ENCODE data around the gene ZNF213.
"Not testable (repeated sequence)": the region's sequence is repeated elsewhere in the genome, so short reads cannot be mapped to it uniquely, and the experiment has no call there.

The ZNF213 gene

DNA sequence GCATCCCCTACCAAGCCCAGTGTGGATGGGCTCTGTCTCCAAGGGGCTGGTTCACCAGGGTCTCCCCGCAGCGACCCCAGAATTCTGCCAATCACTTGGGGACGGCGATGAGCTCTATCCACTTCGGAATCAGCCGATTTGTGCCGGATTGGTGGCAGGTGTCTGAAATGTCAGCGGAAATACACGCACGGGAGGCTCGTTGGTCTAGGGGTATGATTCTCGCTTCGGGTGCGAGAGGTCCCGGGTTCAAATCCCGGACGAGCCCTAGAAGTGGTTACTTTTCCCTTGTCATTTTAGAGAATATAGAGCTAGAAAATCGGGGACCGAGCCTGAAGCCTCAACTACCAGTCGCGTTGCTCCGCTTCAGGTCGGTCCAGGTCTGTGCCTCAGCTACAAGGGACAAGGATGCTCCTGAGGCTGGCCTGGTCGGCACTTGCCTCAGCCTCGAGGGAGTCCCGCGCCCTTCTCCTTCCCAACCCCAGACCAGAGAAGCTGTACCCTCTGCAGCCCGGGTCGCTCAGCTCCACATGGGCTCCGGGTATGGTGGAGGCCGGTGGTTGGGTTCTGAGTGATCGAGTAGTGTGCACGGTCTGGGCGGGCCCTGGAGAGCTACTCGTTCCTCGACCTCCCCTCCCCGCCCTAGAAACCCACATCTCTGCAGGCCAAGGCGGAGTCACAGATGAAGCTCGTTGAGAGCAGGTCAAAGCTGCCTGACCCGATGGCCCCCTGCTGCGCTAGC is 37.2 kb downstream of the ZNF213 start:
- no peak for DNase-seq

DNA sequence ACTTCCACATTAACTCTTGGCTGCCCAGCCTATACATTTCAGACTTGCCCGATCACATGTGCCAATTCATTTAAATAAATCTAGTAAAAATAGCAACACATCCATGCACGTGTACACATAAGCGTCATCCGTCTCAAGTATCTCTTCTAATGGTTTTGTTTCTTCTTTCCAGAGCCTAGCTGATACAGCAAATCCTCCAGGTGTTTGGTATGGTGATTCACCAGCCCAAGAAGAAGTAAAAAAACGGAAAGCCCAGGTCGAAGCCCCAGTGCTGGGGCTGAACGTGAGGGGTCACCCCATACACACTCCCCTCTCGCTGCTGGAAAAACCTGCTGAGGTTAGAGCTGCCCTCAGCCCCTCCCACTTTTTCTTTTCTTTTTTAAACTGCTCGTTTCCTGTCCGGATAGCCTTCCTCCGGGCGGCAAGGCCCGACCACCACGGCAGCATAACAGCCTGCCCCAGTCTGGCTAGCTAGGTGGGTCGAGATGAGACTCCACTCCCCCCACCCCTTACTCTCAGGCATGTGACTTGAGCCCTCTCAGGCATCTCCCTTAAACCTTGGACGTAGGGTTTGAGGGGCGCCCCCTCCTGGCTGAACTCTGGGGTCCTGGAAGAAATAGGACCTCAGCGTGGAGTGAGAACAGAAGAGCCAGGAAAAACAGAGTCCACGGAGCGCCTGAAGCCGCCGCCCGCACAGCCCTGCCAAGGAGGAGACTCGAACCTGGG is 39.2 kb downstream of the ZNF213 start:
- DNase-seq = no peak

DNA sequence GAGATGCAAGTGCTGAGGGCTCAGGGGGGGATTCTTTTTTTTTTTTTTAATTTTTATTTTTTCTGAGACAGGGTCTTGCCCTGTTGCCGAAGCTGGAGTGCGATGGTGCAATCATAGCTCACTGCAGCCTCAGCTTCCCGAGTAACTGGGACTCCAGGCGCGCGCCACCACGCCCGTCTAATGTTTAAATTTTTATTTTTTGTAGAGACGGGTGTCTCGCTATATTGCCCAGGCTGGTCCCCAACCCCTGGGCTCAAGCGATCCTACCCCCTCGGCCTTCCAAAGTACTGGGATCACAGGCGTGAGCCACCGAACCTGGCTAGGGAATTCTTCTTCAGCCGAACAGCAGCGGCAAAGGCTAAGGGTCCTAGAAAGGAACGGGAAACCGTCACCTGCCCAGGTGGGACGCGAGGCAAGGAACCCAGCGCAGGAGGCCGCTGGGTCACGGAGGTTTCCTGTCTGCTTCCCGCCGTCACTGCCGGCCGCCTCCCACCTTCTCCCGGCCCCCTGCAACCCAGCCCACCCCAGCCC is 39.9 kb downstream of the ZNF213 start:
- DNase-seq = no peak

DNA sequence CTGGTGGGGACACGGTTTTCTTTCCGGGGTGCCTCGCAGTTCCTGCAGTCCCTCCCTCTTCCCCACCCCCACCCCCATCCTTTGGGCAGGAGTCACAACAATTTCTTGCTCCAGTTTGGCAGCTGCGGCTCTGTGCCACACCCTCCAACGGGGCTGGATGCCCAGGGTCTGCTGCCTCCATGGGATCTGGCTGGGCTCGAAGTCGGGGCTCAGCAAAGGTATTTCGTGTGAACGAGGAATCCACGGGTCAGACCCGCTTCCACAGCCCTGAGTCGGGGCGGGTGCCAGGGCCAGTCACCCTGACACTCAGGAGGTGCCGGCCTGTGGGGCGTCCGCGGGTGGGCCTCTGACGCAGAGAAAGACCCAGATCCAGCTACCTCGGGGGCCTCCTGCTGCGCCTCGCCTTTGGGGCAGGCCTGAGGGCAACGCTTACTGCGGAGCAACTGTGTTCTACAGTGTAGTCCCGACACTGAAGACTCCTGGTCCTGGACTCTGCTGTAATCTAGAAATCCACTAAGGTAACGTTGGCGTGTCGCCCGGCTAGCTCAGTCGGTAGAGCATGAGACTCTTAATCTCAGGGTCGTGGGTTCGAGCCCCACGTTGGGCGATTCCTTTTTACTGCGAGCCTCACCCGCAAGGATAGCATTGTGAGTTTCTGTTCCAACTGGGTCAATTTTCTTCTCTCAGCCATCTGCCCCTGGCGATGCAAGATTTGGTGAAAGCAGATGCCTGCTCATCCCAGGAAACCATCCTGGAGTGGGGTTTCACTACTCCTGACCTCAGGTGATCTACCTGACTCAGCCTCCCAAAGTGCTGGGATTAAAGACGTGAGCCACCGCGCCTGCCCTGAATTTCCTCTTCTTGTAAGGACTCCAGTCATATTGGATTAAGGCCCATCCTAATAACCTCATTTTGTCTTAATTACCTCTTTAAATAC is 40.6 kb downstream of the ZNF213 start:
- DNase-seq = no peak

DNA sequence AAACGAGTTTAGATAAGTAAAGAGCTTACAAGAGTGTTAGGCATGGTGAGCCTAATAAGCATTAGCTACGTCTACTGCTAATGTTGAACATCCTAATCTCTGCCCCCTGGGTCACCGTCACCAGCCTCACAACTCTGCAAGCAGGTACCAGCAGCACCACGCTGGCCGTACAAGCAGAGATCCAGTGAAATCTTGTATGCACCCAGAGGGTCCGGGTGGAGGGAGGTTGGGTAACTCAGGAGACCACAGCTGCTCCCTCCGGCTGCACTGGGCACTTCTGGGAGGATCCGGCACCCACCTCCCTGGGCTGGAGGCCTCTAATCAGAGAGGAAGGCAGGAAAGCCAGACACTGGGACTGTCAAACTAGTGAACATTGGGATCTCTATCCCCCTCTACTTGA is 44.8 kb downstream of the ZNF213 start:
- no peak for DNase-seq

DNA sequence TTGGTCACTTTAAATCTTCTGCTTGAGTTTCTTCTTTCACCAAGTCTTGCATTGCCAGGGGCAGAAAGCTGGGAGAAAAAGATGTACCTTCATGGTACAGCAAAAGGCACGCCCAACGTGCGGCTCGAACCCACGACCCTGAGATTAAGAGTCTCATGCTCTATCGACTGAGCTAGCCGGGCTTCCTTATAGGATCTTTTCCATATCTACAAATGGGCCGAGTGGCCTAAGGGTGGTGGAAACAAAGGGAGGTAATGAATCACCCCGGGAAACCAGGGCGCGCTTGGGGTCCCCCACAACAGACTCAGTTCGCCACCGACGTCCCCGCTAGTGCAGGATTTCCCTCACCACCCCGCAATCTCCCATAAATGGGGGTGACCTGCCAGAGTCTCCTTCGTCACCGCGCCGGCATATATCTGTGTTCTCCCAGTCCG is 45.6 kb downstream of the ZNF213 start:
- DNase-seq = no peak

DNA sequence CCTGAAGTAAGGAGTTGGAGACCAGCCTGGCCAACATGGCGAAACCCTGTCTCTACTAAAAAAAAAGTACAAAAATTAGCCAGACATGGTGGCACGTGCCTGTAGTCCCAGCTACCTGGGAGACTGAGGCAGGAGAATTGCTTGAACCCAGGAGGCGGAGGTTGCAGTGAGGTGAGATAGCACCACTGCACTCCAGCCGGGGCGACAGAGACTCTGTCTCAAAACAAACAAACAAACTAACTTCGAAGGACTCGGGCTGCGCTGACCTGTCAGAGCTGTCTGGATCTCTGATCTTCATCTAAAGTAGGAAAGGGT is 47.4 kb downstream of the ZNF213 start:
- DNase-seq = not testable (repeated sequence)

DNA sequence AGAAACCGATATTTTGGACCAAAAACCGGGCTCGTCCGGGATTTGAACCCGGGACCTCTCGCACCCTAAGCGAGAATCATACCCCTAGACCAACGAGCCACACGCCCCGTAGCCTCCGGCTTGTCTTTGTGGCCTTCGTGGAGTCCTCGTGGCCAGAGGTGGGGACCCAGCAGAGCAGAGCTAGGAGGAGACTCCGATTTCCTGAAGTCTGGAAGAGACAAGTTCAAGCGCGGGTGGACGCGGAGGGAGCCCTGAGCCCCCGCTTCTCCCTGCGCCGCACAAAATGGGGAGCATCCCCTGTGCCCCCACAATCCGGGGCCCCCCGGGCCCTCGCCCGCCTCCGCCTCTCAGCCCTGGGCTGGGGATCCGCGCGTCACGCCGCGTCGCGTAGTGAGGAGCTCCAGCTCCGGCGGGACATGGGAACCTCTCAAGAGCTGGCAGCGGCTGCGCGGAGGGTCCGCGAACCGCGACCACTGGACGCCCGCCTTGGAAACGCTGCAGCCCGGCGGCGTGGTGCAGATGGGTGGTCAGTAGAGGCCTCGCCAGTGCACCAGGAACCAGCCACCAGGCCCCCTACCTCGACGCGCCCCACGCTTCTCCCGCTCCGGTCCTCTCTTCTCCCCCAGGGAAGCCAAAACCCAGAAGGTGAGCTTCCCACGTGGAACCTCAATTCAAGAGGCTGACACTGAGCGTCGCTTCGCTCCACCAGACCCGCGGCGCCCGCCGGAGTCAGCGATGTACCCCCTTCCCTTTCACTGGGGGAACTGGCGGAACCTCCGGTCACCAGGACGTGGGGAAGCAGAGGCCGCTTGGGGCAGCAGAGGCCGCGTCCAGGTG is 48.0 kb downstream of the ZNF213 start:
- DNase-seq = peak in 1 of 2 experiments; percentile 43

DNA sequence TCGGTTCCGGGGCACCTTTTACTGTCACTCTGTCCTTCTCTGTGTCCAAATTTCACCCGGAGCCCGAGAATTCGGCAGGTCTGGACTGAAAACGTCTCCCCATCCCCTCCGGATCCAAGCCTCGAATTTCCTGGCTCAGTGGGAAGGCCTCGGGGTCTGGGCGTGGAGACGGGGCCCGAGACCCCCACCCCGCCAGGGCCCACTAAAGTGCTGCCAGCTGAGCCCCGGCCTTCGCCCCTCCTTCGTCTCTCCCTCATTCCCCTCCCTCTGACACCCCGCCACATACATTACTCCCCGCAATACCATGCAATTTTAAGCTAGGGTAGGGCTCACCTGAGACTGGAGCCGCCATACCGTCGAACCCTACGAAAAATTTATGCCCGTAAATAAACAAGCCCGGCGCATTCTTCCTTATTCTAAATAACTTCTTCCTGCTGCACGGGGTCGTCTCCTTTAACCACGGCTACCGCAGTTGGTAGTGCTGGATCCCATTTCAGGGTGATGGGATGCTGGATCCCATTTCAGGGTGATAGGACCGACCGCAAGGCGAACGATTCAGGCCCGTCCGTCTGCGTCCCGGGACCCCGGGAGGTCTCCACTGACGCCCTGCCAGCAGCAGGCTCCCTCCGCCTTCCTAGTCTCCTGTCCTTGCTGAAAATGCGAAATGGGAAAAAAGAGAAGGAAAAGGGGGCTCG is 48.8 kb downstream of the ZNF213 start:
- DNase-seq = no peak

DNA sequence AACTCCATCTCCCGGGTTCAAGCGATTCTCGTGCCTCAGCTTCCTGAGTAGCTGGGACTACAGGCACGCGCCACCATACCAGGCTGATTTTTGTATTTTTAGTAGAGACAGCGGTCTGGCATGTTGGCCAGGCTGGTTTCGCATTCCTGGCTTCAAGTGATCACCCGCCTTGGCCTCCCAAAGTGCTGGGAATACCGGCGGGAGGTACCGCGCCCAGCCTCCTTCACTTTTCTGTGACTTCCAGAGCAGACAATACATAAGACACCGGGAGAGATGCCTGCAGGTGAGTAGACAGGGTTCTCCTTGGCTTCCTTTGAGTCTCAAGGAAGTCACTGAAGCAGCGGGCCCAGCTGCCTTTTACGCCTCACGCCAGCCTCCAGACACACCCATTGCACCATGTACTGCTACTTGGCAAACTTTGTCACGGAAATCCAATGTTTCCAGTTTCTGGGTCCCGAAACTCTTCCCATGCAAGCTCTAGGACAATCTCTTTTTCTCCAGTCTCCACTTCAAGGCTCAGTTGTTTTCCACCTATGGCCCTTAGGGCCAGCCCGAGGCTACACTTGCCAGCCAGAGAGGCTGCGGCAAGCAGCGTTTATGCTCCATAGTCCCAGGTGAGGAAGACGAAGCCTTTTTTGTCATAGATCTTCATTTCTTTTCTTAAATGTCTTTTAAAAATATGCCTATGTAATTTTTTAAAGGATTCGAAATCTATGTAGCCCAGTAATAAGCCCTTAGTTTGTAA is 52.3 kb downstream of the ZNF213 start:
- no peak for DNase-seq

DNA sequence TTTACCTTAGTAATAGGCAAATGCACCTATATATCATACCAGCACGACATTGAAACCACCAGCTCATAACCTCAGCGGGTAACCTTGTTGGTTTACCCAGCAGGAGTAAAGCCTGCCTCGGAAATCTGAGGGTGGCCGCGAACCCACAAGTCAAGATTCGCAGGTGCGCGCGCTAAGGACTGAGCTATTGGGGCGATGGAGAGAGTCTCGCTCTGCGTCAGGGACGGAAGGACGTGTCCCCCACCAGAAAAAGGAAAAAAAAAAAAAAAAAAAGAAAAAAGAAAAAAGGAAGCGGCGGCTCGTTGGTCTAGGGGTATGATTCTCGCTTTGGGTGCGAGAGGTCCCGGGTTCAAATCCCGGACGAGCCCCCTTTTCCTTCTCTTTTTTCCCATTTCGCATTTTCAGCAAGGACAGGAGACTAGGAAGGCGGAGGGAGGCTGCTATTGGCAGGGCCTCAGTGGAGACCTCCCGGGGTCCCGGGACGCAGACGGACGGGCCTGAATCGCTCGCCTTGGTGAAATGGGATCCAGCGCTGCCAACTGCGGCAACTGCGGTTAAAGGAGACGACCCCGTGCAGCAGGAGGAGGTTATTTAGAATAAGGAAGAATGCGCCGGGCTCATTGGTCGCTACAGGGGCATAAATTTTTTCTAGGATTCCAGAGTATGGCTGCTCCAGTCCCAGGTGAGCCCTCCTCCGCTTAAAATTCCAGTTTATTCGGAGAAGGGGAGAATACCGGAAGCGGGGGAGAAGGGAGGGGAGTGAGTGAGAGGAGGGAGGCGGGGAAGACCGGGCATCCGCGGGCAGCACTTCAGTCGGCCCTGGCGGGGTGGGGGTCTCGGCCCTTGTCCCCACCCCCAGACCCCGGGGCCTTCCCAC is 53.2 kb downstream of the ZNF213 start, which contains the start of gene OR1F1:
OR1F1 (plus strand) TSS at position 407 of the 877 bp plus-strand sequence.
- peak; percentile 60 to 80 for DNase-seq

DNA sequence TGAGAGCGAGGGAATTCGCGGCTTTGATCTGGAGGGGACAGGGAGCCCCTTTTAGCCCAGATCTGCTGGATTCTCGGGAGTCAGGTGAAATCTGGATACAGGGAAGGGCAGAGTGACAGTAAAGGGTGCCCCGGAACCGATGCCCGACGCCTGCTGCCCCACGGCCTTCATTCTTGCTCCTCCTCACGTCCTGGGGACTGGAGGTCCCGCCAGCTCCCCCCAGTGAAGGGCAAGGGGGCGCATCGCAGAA is 53.8 kb downstream of the ZNF213 start:
- no peak for DNase-seq

DNA sequence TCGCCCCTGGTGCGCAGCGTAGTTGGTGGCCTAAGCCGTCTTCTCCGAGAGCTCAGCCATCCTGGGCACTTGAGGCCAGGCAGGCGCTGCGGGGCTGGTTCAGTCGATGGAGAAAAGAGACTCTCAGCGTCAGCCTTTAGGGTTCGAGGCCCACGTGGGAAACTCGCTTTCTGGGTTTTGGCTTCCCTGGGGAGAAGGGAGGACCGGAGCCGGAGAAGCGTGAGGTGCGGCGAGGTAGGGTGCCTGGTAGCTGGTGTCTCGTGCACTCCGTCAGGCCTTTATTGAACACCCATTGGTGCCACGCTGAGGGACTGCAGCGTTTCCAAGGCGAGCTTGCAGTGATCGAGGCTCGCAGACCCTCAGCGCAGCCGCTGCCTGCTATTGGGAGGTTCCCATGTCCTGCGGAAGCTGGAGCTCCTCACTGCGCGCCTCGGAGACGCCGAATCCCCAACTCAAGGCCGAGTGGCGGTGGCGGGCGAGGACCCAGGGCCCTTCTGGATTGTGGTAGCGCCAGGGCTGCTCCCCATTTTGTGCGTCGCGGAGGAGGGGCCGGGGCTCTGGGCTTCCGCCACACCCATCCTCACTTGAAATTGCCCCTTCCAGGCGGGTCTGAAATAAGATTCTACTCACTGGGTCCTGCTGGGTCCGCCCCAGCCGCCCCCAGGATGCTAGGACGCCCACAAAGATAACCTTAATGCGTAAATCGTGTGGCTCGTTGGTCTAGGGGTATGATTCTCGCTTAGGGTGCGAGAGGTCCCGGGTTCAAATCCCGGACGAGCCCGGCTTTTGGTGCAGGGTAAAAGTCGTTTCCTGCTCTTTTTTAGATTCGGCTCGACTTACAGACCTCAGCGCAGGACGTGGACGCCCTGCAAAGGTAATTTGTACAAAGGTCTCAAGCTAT is 54.3 kb downstream of the ZNF213 start:
- peak in 1 of 2 experiments; percentile 18 for DNase-seq

DNA sequence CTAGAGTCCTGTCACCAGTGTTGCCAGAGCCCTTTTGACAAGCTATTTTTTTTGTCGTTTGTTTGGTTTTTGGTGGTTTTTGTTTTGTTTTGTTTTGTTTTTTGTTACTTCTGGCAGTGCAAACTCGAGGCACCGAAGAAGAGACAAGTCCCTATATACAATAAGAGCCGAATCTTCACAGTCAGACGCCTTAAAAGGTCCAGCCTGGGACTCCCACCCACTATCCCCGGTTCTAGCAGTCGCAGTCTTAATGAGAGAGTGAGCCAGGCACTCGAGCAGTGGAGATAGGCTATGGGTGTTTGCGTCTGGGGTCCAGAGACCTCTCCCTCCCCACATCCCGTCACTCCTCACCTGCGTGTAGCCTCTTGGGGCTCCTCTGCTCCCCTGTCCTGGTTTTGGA is 55.0 kb downstream of the ZNF213 start:
- DNase-seq = no peak

DNA sequence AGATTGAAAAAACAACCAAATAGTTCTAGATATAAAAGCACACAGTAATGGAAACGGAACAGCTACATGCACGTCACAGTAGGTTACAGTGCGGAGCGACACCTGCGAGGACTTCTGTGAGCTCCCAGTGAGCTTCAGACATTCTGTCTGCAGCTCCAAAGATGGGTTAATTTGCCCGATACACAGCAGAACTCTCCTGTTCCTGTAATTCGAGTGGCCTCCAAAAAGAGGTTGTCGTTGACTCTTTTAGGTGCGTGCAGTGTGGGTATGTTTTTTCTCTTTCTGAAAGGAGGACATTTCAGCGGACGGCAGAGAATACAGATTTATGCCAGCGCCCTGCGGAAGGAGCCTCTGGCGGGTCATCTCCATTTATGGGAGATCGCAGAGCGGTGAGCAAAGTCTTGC is 56.1 kb downstream of the ZNF213 start:
- peak in 1 of 2 experiments; percentile 46 for DNase-seq

All from NCI-H2081 (cell line).